CD4-positive, alpha-beta T cell treated with Interleukin-17A for 1 hour (primary cell): ENCODE data around the gene PDGFRA.
"Not testable (repeated sequence)": the region's sequence is repeated elsewhere in the genome, so short reads cannot be mapped to it uniquely, and the experiment has no call there.

ENCODE experiments used
- DNase-seq: peaks from one replicate; pipeline ENCODE4 v3.0.0-alpha.2; 2020

The PDGFRA gene

DNA sequence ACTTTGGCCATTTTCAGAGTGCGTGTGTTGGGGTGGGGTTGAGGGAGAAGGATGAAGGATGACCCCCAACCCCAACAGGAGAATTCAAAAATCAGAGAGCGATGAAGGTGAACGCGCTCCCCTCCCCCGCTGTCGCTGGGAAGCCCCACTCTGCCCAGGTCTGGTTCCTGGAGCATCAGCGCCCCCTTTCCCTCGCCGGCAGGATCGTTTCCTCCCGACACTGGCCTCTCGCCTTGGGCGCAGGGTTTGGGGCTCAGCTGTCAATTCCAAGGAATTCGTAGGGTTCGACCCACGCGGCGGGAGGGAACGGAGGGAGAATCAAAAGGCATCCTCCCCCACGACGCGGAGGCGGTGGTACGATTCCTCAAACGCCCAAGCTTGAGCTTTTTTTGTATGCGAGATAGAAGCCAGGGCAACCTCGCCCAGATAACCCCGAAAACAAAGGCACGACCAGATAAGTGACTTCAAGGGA is 1.0 kb upstream of the PDGFRA start:
- peak; percentile 9 for DNase-seq

DNA sequence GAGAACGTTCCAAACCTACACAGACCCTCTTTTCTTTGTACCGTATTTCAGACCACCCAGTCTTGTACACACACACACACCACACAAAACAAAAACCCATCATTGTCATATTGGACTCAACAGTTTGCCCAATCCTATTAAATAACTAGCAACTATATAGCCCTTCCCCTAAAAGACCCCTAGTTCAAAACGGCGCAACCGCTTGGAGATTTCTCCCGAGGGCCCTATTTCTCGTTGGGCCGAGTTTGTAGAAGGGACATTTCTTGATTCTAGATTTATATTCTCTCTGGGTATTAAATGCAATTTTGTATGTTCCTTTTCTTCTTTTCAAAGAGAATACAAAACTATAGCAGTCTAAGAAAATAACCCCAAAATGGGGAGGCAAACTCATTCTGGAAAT is 547 bp upstream of the PDGFRA start:
- no peak for DNase-seq

DNA sequence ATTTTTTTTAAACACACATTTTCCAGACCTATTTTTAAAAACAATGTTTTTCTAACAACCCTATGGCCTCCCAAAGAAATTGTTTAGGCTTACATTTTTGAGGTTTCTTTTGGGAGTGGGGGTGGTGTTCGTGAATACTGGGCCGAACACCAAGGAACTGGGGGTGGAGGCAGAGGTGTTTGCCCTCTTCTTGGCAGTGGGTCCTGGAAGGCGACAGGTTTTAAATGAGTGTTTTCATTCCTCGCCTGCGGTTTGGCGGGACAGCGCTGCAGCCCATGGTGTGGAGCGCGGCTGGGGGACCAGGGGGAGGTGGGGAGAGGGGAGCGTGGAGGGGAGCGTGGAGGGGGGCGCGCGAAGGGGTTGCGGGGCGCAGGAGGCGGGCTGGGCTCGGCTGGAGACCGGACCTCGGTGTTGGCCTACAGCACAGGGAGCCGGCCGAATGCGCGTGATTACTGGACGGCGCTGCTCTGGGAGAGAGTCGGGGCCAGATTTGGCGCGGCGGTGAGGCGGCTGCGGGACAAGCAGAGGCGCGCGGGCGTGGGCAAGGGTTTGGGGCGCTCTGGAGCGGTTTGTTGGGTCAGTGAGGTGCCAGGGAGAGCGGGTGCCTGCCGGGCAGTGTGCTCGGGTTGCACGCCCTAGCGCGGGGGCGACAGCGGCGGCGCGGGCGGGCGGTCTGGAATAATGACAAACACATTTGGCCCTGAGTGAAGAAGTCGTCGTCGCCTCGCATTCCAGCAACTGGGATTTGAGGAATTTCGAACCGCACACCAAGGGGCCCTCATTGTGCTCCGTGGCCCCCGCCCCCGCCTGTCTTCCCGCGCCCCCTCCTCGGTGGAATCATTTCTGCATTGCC is 764 bp downstream of the PDGFRA start:
- no peak for DNase-seq

DNA sequence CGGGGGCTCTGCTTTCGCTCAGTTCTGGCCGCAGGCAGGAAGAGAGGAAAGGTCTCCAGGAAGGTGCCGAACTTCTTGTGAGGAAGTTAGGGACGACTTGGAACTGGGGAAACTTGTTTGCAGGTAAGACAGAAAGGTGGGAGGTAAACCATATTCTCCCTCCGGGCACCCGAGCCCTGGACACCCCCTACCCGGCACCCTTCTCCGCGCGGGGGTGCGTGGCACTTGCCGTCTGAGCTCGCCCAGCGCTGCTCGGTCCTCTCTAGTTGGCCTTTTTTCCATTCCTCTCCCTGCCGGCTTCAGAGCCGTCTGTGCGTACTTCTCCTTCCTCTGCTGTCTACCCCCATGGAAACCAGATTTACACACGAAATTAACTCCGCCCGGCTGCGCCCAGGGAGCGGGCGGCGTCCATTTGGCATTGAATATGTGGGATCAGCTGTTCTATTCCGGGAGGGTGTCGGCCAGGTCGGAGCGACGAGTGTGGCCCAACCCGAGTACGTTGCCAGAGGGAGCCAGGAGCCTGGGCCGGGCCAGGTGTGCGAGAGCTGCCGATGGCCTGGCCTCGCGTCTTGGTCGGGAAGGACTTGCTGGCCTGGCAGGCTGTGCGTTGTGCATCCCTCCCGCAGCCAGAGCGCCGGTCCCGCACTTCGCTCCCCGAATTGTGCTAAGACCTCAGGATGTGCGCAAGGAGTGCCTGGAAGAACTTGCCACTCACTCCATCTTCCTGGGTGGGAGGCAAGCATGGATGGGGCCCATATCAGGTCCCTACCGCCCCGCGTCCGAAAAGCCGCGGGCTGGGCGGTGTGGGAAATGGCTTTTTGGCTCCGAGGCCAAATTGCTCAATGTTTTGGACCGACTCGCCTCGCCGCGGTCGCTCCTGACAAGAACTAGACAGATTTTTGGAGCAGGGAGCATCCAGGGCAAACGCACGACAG is 1.7 kb downstream of the PDGFRA start:
- DNase-seq = no peak

DNA sequence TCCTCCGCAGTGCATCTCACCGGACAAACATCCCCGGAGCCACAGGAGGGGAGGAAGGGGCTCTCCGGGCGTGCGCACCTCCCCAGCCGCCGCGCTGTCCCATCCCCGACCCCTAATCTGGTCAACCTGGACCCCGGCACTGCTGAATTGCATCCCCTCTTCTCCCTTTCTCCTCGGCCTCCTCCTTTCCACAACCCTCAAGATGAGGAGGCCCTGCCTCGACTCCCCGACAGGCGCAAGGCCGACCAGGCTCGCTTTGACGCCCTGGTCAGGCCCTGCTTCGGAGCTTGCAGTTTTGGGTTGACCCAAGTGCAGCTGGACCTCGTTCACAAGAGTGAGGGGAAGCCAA is 2.3 kb downstream of the PDGFRA start:
- DNase-seq = no peak

DNA sequence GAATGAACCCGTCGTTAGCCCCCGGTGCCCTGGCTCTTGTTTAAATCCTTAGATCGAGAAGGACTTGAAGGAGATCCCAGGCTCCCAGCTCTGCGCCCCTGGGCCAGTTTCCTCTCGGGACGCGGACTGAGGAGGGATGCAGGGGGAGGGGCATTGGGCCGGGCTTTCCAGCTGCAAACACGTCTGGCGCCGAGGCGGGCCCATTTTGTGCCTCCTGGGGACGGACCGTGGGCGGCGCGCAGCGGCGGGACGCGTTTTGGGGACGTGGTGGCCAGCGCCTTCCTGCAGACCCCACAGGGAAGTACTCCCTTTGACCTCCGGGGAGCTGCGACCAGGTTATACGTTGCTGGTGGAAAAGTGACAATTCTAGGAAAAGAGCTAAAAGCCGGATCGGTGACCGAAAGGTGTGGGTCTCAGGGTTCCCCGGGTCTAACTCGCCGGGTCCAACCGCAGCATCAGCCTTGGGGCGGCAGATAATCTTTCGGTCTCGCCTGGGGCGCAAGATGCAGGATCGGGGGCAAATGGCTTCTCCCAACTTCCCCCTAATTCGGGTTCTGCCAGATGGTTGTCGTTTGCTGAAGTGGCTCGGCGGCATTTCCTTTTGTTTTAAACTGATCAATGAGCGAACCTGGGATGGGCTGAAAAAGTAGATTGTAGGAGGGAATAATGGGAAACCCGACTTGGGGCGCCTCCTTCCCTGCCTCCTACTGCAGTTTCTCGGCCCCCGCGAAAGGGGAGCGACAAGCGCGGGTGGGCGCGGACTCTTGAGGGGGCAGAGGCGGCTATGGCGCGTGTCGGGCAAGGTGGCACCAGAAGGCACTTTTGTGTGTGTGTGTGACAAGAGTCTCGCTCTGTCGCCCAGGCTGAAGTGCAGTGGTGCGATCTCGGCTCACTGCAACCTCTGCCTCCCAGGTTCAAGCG is 2.9 kb downstream of the PDGFRA start:
- no peak for DNase-seq

- peak; percentile 68 for DNase-seq
Measured at GRCh38 chr4:54233277-54233696, 4.2 kb downstream of the PDGFRA start.

GRCh38 chr4:54233697-54234496 is 4.8 kb downstream of the PDGFRA start:
- peak; percentile 72 for DNase-seq

DNA sequence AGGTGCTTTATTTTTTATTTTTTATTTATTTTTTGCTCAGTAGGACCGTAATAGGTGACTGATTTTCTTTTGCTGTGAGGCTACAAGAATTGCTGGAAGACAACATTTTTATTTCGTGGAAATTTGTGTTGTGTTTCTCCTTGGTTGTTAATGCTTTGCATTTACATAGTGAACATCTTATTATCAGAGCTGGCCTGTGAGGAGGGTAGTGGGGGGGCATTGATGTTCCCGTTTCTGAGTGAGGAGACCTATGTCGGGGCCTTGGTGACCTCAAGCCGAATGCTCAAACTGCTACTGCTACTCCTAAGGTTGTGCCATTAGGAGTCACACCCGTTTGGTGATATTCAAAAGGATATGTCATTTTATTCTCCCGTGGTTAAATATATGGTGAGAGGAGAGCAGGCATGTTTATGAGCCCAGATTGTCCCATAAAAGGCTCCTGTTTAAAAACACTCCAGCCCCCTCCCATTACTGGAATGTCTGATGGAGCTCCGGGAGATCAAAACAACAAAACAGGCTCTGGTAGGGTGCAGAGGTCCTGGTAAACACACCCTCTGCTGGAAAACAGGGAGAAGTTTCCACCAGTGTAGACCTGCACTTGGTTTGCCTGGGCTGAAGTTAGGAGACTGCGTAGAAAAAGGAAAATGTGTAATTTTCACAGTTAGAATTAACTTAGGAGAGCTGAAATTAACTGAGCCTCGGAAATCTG is 5.6 kb downstream of the PDGFRA start:
- DNase-seq = no peak

DNA sequence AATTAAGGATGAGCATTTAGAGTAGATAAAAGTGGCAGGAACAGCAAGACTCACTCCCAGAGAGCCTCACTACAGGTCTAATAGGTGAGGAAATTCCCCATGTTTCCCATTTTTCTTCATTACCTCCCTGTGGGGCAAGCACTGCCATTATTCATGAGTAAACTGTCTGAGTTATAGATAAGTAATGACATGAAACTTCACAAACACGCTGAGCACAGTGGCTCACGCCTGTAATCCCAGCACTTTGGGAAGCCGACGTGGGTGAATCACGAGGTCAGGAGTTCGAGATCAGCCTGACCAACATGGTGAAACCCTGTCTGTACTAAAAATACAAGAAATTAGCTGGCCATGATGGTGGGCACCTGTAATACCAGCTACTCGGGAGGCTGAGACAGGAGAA is 7.2 kb downstream of the PDGFRA start:
- not testable (repeated sequence) for DNase-seq

DNA sequence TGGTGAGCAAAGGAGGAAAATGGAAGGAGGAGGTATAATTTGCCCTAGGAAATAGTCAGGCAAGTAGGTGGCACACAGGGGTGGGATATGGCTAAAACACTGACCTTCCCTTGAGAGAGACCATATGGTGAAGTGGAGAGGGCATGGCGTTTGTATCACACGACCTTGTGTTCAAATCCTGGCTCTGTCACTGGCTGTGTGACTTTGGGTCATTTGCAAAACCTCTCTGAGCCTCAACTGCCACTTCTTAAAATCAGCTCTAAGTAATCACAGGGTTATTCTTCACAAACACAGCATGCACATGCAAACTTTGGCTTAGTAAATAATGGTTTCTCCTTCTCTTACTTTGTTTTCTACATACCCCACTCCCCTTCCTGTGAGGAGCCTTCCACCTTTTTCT is 8.7 kb downstream of the PDGFRA start:
- DNase-seq = no peak

GRCh38 chr4:54238389-54238788 is 9.3 kb downstream of the PDGFRA start:
- no peak for DNase-seq

DNA sequence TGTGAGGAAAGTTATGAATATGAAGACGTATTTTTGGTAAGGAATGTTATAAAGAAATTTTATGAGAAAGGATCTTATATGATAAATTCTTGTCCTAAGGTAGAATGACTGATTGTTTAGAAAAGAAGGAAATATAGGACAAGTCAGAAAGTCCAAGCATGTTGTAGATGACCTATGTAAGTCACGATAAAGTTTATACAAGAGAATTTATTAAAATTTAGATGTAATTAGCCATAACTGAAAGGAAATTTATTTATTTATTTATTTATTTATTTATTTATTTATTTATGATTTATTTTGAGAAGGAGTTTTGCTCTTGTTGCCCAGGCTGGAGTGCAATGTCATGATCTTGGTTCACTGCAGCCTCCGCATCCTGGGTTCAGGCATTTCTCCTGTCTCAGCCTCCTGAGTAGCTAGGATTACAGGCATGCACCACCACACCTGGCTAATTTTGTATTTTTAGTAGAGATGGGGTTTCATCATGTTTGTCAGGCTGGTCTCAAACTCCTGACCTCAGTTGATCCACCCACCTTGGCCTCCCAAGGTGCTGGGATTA is 12.3 kb downstream of the PDGFRA start:
- not testable (repeated sequence) for DNase-seq

DNA sequence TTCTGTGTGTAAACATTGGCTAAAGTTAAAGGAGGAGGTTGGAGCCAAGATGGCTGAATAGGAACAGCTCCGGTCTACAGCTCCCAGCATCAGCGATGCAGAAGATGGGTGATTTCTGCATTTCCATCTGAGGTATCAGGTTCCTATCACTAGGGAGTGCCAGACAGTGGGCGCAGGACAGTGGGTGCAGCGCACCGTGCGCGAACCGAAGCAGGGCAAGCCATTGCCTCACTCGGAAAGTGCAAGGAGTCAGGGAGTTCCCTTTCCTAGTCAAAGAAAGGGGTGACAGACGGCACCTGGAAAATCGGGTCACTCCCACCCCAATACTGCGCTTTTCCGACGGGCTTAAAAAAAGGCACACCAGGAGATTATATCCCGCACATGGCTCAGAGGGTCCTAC is 14.4 kb downstream of the PDGFRA start:
- not testable (repeated sequence) for DNase-seq

- not testable (repeated sequence) for DNase-seq
Measured at GRCh38 chr4:54252312-54252711, 23.2 kb downstream of the PDGFRA start.

DNA sequence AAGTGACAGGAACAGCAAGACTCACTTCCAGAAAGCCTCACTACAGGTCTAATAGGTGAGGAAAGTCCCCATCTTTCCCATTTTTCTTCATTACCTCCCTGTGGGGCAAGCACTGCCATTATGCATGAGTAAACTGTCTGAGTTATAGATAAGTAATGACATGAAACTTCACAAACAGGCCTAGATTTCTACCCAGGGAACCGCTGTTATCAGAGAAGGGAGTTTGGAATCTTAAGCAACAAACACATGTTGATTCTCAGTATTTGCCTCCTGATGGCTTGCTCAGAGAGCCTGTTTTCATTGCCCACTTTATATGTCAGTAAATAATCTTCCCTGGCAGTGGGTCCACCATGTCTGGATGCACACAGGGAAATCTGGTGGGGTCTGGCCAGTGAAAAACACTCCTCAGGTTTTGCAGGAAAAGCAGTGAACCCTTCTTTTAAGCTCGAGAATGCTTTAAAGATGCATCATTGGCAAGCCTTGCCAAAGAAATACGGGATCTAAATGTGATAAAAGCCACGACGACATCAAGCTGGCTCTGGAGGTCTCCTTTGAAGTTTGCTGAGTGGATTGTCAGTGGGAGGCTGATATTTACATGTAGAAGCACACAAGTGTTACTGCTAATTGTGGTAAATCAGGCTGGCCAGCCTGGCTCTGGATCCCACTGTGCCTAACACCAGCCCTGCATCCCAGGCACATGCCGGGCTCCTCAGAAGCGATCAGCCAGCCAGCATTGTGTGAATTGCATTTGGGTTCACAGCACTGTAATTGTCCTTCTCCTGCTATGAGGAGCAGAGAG is 25.2 kb downstream of the PDGFRA start:
- DNase-seq = no peak

- no peak for DNase-seq
Measured at GRCh38 chr4:54254915-54255246, 25.8 kb downstream of the PDGFRA start.

GRCh38 chr4:54255881-54256280 is 26.8 kb downstream of the PDGFRA start:
- no peak for DNase-seq

- DNase-seq = no peak
Measured at GRCh38 chr4:54256491-54257486, 27.7 kb downstream of the PDGFRA start.
